ENCODE measurements around the gene CDC42EP1.

DNA sequence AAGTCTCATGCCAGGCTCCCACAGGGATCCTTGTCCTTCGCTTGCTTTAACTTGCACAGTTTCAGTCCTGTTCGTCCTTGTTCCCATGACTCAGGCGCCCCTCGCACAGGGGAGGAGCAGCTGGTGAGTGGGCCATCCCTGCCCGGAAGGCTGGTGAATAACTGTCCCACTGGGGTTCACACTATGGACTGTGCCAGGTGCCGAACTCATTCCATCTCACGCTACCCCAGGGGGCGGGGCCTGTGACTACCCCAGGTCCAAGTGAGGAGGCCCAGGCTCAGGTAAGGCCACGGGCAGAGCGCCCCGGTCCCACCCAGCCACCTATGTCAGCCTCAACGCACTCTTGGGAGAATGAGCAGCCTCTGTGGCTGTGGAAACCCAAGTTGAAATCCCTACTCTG lies 33.9 kb upstream of the CDC42EP1 start:
- TF ChIP-seq CTCF (IDR thresholded peaks at IDR 0.05), result no peak
- TF ChIP-seq EZH2 (IDR thresholded peaks at IDR 0.05; ENCODE audit: borderline replicate concordance, insufficient read depth, low read depth, low read length, poor library complexity, severe bottlenecking), result no peak
